ENCODE measurements around the gene EVPL.
"Not testable (repeated sequence)": the region's sequence is repeated elsewhere in the genome, so short reads cannot be mapped to it uniquely, and the experiment has no call there.

EVPL gene

DNA sequence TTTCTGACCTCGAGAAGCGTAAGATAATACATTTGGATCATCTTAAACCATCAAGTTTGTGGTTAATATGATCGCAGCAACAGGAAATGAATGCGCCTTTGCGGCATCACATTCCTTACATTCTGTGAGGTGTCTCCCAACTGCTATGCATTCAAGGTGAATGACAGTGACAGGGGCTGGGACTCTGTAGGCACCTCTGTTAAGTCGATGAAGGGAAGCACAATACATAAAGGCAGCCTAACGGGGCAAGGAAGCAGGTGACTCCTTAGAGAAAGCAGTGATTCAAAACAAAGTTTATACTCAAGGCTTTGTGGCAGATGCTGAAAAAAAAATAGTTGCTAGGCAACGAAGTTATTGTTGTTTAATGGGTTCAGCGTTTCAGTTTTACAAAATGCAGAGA, 21.6 kb upstream of the EVPL start:
- no peak for DNase-seq (ENCODE audit: low read depth in 1 of 2, low spot score in 1 of 2)

- DNase-seq (ENCODE audit: low read depth in 1 of 2, low spot score in 1 of 2) = no peak
Measured at GRCh38 chr17:76048025-76048605, 21.0 kb upstream of the EVPL start.

GRCh38 chr17:76046064-76046463, 19.0 kb upstream of the EVPL start:
- no peak for DNase-seq (ENCODE audit: low read depth in 1 of 2, low spot score in 1 of 2)

DNA sequence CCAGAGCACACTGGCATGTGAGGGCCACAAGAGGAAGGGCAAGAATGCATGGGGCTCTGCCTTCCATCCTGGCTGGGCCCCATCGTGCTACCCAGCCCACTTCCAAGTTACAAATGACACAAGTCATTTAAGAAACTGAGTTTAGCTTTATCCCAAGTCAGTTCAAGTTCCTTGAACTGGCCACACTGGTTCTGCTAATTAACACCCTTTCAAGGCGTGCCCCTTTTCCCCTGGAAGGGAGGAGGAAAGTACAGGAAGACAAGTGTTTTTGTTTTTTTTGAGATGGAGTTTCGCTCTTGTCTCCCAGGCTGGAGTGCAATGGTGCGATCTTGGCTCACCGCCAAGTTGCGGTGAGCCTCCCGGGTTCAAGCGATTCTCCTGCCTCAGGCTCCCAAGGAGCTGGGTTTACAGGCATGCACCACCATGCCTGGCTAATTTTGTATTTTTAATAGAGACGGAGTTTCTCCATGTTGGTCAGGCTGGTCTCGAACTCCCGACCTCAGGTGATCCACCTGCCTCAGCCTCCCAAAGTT, 17.4 kb upstream of the EVPL start:
- not testable (repeated sequence) for DNase-seq (ENCODE audit: low read depth in 1 of 2, low spot score in 1 of 2)

DNA sequence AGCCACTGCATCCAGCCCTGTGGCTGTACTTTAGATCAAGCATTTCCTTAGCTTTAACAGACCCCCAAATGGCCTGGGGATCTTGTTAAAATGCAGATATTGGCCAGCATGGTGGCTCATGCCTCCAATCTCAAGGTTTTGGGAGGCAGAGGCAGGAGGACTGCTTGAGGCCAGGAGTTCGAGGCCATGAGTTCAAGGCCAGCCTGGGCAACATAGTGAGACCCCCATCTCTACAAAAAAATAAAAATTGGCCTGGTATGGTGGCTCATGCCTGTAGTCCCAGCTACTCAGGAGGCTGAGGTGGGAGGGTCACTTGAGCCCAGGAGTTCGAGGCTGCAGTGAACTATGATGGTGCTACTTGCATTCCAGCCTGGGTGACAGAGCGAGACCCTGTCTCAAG, 15.8 kb upstream of the EVPL start:
- not testable (repeated sequence) for DNase-seq (ENCODE audit: low read depth in 1 of 2, low spot score in 1 of 2)

- no peak for DNase-seq (ENCODE audit: low read depth in 1 of 2, low spot score in 1 of 2)
Measured at GRCh38 chr17:76040376-76040775, 13.3 kb upstream of the EVPL start.

GRCh38 chr17:76039121-76039520, 12.0 kb upstream of the EVPL start:
- no peak for DNase-seq (ENCODE audit: low read depth in 1 of 2, low spot score in 1 of 2)

- DNase-seq (ENCODE audit: low read depth in 1 of 2, low spot score in 1 of 2) = no peak
Measured at GRCh38 chr17:76038050-76038449, 10.9 kb upstream of the EVPL start.

DNA sequence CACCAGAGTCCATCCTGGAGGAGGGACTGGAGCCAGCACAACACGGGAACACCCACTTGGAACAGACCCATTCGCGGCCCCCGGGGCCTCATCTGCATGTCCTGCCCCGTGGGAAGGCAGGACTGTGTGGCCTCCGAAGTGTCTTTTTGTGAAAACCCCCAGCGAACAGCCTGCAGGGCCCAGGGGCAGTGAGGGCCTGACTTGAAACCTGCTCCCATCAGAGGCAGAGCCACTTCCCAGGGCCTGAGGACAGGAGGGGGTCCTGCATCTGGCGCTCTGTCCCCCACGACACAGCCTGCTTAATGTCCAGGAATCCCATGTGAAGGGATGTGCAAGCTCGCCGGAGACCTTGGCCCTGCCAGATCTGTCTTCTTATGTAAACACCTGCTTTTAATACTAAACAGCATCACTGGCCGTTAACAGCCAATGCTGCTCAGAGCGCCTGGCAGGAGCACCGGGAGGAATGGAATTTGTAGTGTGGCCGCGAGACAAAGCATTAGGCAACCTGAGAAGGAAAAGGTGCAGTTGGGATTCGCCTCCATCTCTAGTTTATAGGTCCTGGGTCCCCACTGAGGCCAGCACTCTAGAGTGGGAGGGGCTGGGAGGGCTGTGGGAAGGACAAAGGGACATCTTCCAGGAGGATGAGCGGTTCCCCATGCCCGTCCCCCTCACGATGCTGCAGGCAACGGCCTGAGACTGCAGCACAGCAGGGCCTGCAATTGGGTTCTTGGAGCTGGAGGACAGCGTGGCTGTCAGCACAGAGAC, 9.6 kb upstream of the EVPL start:
- DNase-seq (ENCODE audit: low read depth in 1 of 2, low spot score in 1 of 2) = no peak

DNA sequence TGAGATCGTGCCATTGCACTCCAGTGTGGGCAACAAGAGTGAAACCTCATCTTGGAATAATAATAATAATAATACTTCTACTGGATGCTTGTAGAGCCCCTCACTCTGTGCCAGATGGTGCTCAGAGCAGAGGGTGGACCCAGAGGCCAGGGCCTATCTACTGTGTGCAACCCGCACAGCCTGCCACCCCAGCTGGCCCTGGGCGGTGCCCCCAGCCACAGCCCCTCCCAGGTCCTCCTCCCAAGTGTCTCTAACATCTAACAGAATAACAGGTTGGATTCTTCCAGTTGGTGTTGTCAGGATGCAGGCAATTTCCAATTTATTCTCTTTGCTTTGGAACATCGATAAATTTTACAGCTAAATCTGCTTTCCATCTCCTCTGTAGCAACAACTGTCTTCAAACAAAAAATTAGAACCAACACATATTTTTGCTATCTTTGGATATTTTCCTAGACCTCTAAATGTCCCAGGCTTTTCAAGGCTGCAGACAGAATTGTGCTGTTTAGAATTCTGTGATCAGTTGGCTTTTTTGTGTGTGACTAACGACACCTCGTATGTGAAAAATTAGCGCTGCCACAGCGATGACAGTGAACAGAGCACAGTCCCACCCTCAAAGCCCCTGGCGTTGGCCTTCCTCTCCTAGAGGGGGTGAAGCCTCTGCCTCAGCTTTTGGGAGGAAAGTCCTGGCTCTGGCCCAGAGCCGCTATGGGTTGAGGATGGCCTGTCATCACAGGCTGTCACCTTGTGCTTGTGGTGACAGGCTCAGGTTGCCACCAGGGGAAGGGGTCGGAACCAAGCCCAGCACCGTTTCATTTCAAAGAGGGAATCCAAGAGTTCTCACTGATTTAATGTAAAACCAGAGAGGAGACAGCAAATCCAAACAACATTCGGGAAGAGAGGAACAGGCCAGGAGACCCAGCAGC, 7.6 kb upstream of the EVPL start:
- no peak for DNase-seq (ENCODE audit: low read depth in 1 of 2, low spot score in 1 of 2)

GRCh38 chr17:76033139-76033538, 6.0 kb upstream of the EVPL start:
- no peak for DNase-seq (ENCODE audit: low read depth in 1 of 2, low spot score in 1 of 2)

- DNase-seq (ENCODE audit: low read depth in 1 of 2, low spot score in 1 of 2) = no peak
Measured at GRCh38 chr17:76032780-76033108, 5.6 kb upstream of the EVPL start.

GRCh38 chr17:76032073-76032779, 5.1 kb upstream of the EVPL start:
- no peak for DNase-seq (ENCODE audit: low read depth in 1 of 2, low spot score in 1 of 2)

- DNase-seq (ENCODE audit: low read depth in 1 of 2, low spot score in 1 of 2) = no peak
Measured at GRCh38 chr17:76026714-76027158, 370 bp downstream of the EVPL start.

DNA sequence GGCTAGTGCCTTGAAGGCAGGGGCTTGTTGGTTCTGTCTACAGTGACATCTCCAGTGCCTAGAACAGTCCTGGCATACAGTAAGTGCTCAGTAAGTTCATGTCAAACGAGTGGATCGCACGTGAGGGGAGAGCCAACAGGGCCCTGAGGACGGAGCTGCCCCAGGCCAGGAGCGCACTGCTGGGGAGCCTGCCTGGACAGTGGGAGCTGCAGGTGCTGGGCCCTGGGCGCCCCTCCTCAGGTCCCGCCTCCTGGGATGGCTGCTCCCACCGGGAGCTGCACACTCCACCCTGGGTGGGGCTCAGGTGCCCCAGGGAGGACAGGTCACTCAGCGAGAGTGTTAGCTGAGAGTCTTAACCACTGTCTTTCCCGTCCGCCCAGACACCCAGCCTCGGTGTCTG, 1.8 kb downstream of the EVPL start:
- no peak for DNase-seq (ENCODE audit: low read depth in 1 of 2, low spot score in 1 of 2)

DNA sequence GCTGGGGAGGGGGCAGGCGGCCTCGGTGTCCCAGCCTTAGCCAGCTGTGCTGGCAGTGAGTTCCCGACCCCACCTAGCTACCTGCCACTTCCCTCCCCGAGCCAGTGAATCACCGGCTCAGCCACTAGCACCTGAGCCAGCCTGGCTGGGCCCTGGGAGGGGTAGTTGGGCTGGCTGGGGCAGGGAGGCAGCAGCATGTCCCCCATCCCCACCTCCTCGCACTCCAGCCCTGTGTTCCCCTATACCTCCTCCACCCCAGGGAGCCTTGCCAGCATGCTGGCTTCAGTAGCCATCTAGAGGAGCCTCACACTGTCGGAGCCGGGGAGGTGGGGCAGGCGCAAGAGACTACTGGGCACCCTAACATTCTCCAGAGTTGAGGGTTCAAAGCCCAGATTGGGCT, 2.8 kb downstream of the EVPL start:
- no peak for DNase-seq (ENCODE audit: low read depth in 1 of 2, low spot score in 1 of 2)

DNA sequence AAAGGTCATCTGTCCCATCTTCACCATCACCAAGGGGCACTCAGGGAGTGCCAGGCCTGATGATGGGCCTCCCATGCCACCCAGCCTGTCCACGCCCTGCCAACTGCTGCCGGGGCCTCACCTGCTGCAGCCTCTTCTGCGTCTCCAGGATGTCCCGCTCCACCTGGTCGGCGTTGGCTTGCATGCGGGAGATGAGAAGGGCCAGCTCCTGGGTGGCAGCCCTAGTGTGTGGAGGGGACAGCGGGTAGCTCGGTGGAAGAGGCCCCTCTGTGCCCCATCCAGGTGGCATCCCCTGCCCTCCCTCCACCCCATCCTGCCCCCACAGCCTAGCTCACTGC, 3.2 kb downstream of the EVPL start:
- DNase-seq (ENCODE audit: low read depth in 1 of 2, low spot score in 1 of 2) = no peak

DNA sequence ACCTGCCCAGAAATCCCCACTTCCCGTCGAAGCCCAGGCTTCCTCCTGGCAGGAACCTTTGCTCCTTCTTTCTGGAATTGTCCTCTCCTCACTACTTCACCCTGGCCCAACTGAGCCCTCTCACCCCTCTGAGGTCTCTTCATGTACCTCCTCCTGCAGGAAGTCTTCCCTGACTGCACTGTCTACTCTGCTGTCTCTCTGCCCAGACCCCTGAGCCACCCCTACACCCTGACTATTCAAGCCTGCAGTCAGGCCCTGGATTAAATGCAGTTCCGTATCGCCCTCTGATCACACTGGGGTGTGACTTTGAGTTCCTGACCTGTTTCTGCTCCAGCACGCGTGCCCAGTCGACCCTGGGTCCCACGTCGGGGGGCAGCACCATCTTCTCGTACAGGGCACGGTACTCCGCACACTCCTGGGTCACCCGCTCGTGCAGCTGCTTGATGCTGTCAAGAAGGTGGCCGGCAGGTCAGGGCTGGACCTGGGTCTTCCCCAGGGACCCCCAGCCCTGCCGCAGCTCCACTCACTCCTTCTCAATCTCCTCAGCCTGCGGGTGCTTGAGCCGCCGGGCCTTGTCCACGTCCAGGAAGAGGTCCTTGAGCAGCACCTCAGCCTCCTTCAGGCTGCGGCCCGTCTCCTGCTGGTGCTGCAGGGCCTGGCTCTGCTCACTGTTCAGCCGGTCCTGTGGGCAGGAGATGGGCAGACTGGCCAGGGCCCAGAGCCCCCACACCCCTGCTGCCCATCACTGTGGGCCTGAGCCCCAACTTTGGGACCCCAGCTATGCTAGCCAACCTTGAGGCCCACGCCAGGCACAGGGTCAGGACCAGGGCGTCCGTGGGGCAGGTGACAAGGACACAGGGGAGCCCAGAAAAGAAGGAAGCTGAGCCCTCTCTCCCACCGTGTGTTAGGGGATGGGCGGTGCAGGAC, 3.9 kb downstream of the EVPL start:
- DNase-seq (ENCODE audit: low read depth in 1 of 2, low spot score in 1 of 2) = no peak

- no peak for DNase-seq (ENCODE audit: low read depth in 1 of 2, low spot score in 1 of 2)
Measured at GRCh38 chr17:76022285-76022684, 4.8 kb downstream of the EVPL start.

- no peak for DNase-seq (ENCODE audit: low read depth in 1 of 2, low spot score in 1 of 2)
Measured at GRCh38 chr17:76019833-76020467, 7.2 kb downstream of the EVPL start.

Data from activated T-helper 1 cell treated with anti-CD3 and anti-CD28 coated beads, Interleukin-2, amount 50 U/mL, for 16 hours (primary cell).